KMS-11 (cell line): Measurements from ENCODE around the gene UCK2.

Experiments used
- H2AFZ ChIP-seq: fragments of 200-600 bp; sonication (generic); 2 replicates; pipeline ENCODE4 v1.6.1; 2016; ENCODE audit warnings: antibody characterized with exemption, mixed run types, low read depth
- H3K27ac ChIP-seq: fragments of 200-600 bp; sonication (generic); 2 replicates; pipeline ENCODE4 v1.6.1; 2016; ENCODE audit warnings: mild to moderate bottlenecking, mixed run types
- H3K27me3 ChIP-seq: fragments of 200-600 bp; sonication (generic); 2 replicates; pipeline ENCODE4 v1.6.1; 2017; ENCODE audit warnings: mild to moderate bottlenecking, low read depth, mixed run types, moderate library complexity; ENCODE audit not compliant: insufficient read depth
- H3K36me3 ChIP-seq: fragments of 200-600 bp; sonication (generic); 2 replicates; pipeline ENCODE4 v1.6.1; 2017; ENCODE audit warnings: mild to moderate bottlenecking, mixed run types; ENCODE audit not compliant: insufficient read depth
- H3K4me1 ChIP-seq: fragments of 200-600 bp; sonication (generic); 2 replicates; pipeline ENCODE4 v1.6.1; 2016; ENCODE audit warnings: mild to moderate bottlenecking, low read depth, mixed run types; ENCODE audit not compliant: poor library complexity, severe bottlenecking
- H3K4me2 ChIP-seq: fragments of 200-600 bp; sonication (generic); 2 replicates; pipeline ENCODE4 v1.7.0; 2016; ENCODE audit warnings: mild to moderate bottlenecking, mixed run types
- H3K4me3 ChIP-seq: fragments of 200-600 bp; sonication (generic); IDR thresholded peaks from 2 replicates; pipeline ENCODE4 v1.6.1; 2017; ENCODE audit warnings: low read depth, low read length, mixed read lengths; ENCODE audit not compliant: insufficient read depth
- H3K79me2 ChIP-seq: fragments of 200-600 bp; sonication (generic); 2 replicates; pipeline ENCODE4 v1.6.1; 2016; ENCODE audit warnings: low read depth, mixed run types; ENCODE audit not compliant: insufficient read depth
- H3K9ac ChIP-seq: fragments of 200-600 bp; sonication (generic); 2 replicates; pipeline ENCODE4 v1.6.1; 2016; ENCODE audit warnings: mild to moderate bottlenecking, mixed run types
- H4K20me1 ChIP-seq: fragments of 200-600 bp; sonication (generic); 2 replicates; pipeline ENCODE4 v1.6.1; 2016; ENCODE audit warnings: mild to moderate bottlenecking, mixed run types; ENCODE audit not compliant: insufficient read depth
- CTCF ChIP-seq: fragments of 200-600 bp; sonication (generic); conservative IDR thresholded peaks from 2 replicates; pipeline ENCODE4 v1.6.1; 2017; ENCODE audit warnings: low read depth, mild to moderate bottlenecking, antibody characterized with exemption, low read length, moderate library complexity, mixed read lengths

Gene UCK2

DNA sequence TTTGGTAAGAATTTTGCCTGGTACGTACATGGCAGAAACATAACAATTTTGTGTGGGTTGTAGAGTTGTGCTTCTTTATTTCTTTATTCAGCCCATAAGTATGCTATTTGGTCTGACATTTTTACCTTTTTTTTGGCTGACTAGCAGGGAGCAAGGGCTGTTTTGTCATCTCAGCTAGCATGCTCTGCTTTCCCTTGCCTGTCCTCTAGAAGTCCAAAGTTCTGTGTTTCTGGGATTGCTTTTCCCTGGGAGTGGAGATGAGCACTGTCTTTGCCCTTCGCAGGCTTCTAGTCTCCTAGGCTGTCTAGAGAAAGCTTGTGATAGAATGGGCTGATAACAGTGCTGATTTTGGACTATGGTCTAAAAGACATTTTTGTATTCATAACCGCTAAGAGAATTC is 7.5 kb downstream of the UCK2 start:
- Histone ChIP-seq H3K79me2 (peaks cover 99% of the 10 kb centered on the region), H3K27me3 (no peaks in the 10 kb centered on the region), H3K4me3 (no peak overlapping the region), H2AFZ (no peak overlapping the region), H3K4me1 (peaks cover 77% of the 10 kb centered on the region), H3K9ac (no peak overlapping the region), H3K36me3 (no peaks in the 10 kb centered on the region), H4K20me1 (peaks cover 90% of the 10 kb centered on the region), H3K27ac (no peak overlapping the region), H3K4me2 (0 out of 2 replicates have a peak overlapping the region, but pooled peaks have one; percentile 1)
- TF ChIP-seq CTCF = no peak

DNA sequence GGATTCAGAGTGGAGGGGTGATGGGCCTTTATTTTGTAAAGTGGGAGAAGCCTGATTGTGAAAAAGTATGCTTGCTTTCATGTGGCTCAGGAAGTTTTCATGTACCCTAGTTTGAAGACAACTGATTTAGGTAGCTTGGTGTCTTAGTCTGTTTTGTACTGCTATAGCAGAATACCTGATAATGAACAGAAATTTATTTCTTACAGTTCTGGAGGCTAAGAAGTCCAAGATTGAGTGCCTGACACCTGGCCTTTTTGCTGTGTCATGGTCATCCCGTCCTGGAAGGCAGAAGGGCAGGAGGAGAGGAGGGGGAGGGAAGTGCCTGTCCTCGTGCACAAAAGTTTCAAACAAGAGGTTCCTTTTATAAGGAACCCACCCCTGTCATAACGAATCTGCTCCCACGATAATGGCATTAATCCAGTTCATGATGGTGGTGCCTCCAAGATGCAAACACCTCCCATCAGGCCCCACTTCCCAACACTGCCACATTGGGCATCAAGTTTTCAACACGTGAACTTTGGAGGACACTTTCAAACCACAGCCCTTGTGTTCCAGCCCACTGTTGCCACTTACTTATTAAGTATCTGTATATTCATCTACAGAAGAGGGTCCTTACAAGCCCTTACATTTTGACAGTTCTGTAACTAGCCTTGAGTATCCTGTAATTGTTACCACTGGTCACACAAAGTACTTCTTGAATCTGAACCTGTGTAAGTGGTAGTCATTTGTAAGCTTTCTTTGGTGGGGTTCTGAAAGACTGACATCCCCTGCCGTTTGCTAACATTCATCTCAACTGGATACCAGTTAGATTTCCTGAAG is 9.5 kb downstream of the UCK2 start:
- Histone ChIP-seq H3K27me3 (no peaks in the 10 kb centered on the region), H3K4me1 (peaks cover 84% of the 10 kb centered on the region), H3K4me3 (no peak overlapping the region), H3K9ac (no peak overlapping the region), H3K4me2 (peak overlapping the region; percentile 22; the same call in 1 of the 2 replicates), H2AFZ (no peak overlapping the region), H3K79me2 (peaks cover 99% of the 10 kb centered on the region), H4K20me1 (peaks cover 92% of the 10 kb centered on the region), H3K27ac (peak overlapping the region; percentile 4; the same call in 1 of the 2 replicates), H3K36me3 (no peaks in the 10 kb centered on the region)
- TF ChIP-seq CTCF = no peak

DNA sequence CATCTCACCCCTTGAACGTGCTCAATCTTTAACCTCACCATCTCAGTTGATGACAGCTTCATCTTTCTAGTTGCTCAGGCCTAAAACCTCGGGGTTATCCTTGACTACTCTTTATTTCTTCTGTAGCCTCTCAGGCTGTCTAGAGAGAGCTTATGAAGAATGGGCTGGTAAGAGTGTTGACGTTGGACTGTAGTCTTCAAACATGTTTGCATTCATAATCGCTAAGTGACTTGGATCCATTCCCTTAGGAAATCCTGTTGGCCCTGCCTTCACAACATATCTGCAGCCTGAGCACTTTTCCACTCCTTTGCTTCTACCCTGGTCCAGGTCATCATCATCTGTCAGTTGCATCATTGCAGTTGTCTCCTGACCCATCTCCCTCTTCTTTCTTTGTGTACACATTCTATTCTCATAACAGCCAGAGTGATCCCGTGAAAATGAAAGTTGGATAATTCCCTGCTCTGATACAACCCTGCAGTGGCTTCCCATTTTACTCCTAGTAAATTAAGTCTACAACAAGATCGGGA is 10.5 kb downstream of the UCK2 start:
- peaks cover 99% of the 10 kb centered on the region for H3K79me2 ChIP-seq
- H3K4me2 ChIP-seq = no peak overlapping the region
- TF ChIP-seq CTCF = no peak
- H3K4me1 ChIP-seq = peaks cover 84% of the 10 kb centered on the region
- no peak overlapping the region for H3K9ac ChIP-seq
- H2AFZ ChIP-seq = no peak overlapping the region
- H3K4me3 ChIP-seq = no peak overlapping the region
- no peak overlapping the region for H3K27ac ChIP-seq
- H4K20me1 ChIP-seq = peaks cover 92% of the 10 kb centered on the region
- H3K36me3 ChIP-seq = no peaks in the 10 kb centered on the region
- H3K27me3 ChIP-seq = no peaks in the 10 kb centered on the region

DNA sequence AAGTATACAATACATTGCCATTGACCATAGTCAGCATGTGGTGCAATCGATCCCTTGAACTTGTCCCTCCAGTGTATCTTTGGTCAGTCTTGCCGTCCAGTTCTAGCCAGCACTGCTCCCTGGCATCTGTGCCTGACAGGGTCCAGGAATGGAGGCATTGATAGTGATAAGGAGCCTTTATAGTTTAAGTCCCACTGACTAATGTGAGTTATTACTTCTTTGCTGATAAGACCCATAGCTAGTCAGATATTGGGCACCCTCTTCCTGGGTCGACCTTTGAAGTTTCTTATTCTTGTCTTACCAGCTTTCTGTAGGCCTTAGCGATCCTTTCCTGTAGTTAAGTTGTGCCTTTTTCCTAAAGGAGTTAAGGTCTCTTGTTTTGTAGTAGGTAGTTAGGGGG is 13.0 kb downstream of the UCK2 start:
- Histone ChIP-seq H4K20me1 (peaks cover 95% of the 10 kb centered on the region), H3K4me2 (no peak overlapping the region; the same call in 1 of the 2 replicates), H3K27me3 (no peaks in the 10 kb centered on the region), H3K4me3 (no peak overlapping the region), H3K9ac (no peak overlapping the region), H3K79me2 (peaks cover 100% of the 10 kb centered on the region), H3K36me3 (no peaks in the 10 kb centered on the region), H3K27ac (no peak overlapping the region), H3K4me1 (peaks cover 84% of the 10 kb centered on the region), H2AFZ (no peak overlapping the region)
- TF ChIP-seq CTCF = no peak
